Esophagus squamous epithelium (tissue), 5 donors: ENCODE measurements around the gene EHD3. TPM values are rescaled to one million over a fixed set of nuclear protein-coding genes. Genes with fewer than 3 reads are reported as not detected.

ENCODE experiments used
- DNase-seq: peaks from one replicate; lab custom pipeline; 2025; lab: John Stamatoyannopoulos, UW
- H3K27ac ChIP-seq, 4 donors: fragments of 200-600 bp; sonication (generic); one replicate each; pipeline ENCODE4 v1.5.1; 2016 to 2019; ENCODE audit warnings: mild to moderate bottlenecking in 1 of 4
- H3K27me3 ChIP-seq, 4 donors: fragments of 200-600 bp; sonication (generic); 1 replicate in 3 of 4; 2 replicates in 1 of 4; pipeline versions ENCODE4 v1.5.1 to v1.6.0; 2017 to 2021; ENCODE audit warnings: antibody characterized with exemption in 1 of 4
- H3K36me3 ChIP-seq, 3 donors: fragments of 200-600 bp; sonication (generic); one replicate each; pipeline ENCODE4 v1.5.1; 2016 to 2019
- H3K4me1 ChIP-seq, 3 donors: fragments of 200-600 bp; sonication (generic); one replicate each; pipeline ENCODE4 v1.5.1; 2017 to 2019
- H3K4me3 ChIP-seq, 4 donors: fragments of 200-600 bp; sonication (generic); 1 replicate in 3 of 4; 2 replicates in 1 of 4; pipeline ENCODE4 v1.5.1; 2016 to 2019; ENCODE audit warnings: mild to moderate bottlenecking in 2 of 4, moderate library complexity in 1 of 4
- H3K9me3 ChIP-seq, 3 donors: fragments of 200-600 bp; sonication (generic); one replicate each; pipeline ENCODE4 v1.5.1; 2016 to 2019
- POLR2A ChIP-seq, 4 donors: fragments of 450-650 bp; IDR thresholded peaks; one replicate each; pipeline ENCODE4 v1.6.1; 2017; ENCODE audit warnings: antibody characterized with exemption in 4 of 4, mild to moderate bottlenecking in 4 of 4, moderate library complexity in 3 of 4
- WGBS, 2 donors: methylation state at CpG; one replicate each; pipeline ENCODE4 v1.1.5; 2018; 5-methylcytosine and 5-hydroxymethylcytosine counted together
- intact Hi-C: fragments of 100-400 bp; cut with DNase I; formaldehyde crosslinking; loops from one replicate; pipeline ENCODE4 v1.15.0; 2022
- total RNA-seq, 4 donors: library from RNA; depleted of rRNA; stranded (reverse); fragments of >200 nt; gene quantifications; one replicate each; pipeline ENCODE4 v1.1.0, GENCODE V29; 2016
- TF ChIP-seq, protein P1 (sequence below), 6 experiments: fragments of 450-650 bp in 4 of 6; fragments of 200-600 bp in 2 of 6; sonication (generic) in 2 of 6; IDR thresholded peaks; one replicate each; pipeline ENCODE4 v1.5.1; 2016 to 2019; ENCODE audit warnings: antibody characterized with exemption in 6 of 6, mild to moderate bottlenecking in 4 of 6, moderate library complexity in 4 of 6
- donor health status: DM: yes; HTN: yes; CAD: no.

Gene EHD3
- total RNA-seq, 4 donors from 2014 or later, result 22.6 to 54.5 (median 38.1) TPM

DNA sequence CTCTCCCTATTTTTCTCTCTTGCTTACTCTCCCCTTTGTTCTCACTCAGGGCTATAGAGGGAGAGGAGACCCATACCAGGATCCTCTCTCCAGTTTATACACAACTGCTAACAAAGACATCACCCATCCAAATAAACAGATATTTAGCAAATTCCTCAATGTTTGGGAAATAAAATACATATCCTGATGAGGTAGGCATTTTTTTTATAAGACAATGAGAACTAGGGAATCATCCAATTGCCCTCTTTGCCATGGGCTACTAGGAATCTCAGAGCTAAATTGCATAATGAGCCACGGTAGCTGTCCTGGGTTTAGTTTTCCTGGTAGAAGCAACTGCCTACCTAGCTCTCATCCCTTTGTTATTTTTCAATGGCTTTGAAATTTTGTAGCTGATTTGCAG, 43.8 kb upstream of the EHD3 start:
- no peak for DNase-seq
- TF ChIP-seq, protein P1, sequence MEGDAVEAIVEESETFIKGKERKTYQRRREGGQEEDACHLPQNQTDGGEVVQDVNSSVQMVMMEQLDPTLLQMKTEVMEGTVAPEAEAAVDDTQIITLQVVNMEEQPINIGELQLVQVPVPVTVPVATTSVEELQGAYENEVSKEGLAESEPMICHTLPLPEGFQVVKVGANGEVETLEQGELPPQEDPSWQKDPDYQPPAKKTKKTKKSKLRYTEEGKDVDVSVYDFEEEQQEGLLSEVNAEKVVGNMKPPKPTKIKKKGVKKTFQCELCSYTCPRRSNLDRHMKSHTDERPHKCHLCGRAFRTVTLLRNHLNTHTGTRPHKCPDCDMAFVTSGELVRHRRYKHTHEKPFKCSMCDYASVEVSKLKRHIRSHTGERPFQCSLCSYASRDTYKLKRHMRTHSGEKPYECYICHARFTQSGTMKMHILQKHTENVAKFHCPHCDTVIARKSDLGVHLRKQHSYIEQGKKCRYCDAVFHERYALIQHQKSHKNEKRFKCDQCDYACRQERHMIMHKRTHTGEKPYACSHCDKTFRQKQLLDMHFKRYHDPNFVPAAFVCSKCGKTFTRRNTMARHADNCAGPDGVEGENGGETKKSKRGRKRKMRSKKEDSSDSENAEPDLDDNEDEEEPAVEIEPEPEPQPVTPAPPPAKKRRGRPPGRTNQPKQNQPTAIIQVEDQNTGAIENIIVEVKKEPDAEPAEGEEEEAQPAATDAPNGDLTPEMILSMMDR (IDR thresholded peaks at IDR 0.05), result no peak
- Histone ChIP-seq H3K9me3 (no peaks in the 10 kb centered on the region), H3K4me1 (no peaks in the 10 kb centered on the region), H3K36me3 (peaks cover 0 to 75% (median 0%) of the 10 kb centered on the region in 3 donors), H3K27me3 (peaks cover 0 to 19% (median 0%) of the 10 kb centered on the region in 4 donors), H3K4me3 (no peak overlapping the region), H3K27ac (no peak overlapping the region)
- WGBS, 2 donors, result 85 to 94% methylated on average over 1 of the region's 1 CpG
- intact Hi-C loops, result no loop called here

DNA sequence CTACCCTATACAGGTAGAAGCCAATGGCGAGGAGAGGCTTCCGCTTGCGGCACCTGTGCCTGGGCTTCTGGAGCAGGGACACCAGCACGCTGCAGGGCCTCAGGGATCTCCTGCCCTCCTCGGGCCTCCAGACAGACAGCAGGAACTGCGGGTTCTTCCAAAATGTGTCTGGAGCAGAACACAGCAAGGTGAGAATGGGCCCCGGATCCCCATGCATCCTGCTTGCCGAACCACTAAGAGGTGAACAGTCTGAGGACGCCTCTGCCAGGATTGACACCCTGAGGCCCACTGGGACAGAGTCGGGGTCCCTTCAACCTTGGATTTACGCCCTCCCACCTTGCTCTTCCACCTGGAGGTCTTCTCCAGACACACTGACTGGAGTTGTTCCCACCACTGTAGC, 42.0 kb upstream of the EHD3 start:
- Histone ChIP-seq H3K27me3 (peaks cover 0 to 19% (median 0%) of the 10 kb centered on the region in 4 donors), H3K4me3 (no peak overlapping the region), H3K4me1 (peaks cover 0 to 7% (median 0%) of the 10 kb centered on the region in 3 donors), H3K36me3 (peaks cover 0 to 87% (median 0%) of the 10 kb centered on the region in 3 donors), H3K9me3 (no peaks in the 10 kb centered on the region), H3K27ac (no peak overlapping the region)
- 88 to 95% methylated on average over 8 to 10 of the region's 11 CpGs for WGBS, 2 donors
- no peak for DNase-seq
- intact Hi-C loops, result no loop called here
- no peak for TF ChIP-seq POLR2A (IDR thresholded peaks at IDR 0.05)
- TF ChIP-seq, protein P1 (IDR thresholded peaks at IDR 0.05), result no peak

DNA sequence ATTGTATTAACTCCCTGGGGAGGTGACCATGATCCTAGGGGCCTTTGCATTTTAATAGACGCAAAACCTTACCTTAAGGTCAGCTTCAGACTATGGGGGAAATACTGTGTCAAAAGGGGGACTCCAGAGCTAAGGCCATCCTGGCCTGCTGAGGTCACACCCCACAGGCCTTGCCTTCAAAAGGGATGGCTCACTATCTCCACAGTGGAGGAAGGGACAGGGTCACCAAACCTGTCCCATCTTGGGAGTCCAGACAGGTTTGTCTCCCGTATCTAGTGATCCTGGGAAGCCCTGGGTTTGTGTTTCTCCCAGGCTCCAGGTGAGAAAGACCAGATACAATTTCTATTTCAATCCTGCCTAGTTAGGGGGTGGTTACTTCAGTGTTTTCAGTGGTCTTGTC, 41.6 kb upstream of the EHD3 start:
- Histone ChIP-seq H3K27ac (no peak overlapping the region), H3K36me3 (peaks cover 0 to 87% (median 0%) of the 10 kb centered on the region in 3 donors), H3K27me3 (peaks cover 0 to 19% (median 0%) of the 10 kb centered on the region in 4 donors), H3K9me3 (no peaks in the 10 kb centered on the region), H3K4me1 (peaks cover 0 to 12% (median 4%) of the 10 kb centered on the region in 3 donors), H3K4me3 (no peak overlapping the region)
- no peak for TF ChIP-seq POLR2A (IDR thresholded peaks at IDR 0.05)
- TF ChIP-seq, protein P1 (IDR thresholded peaks at IDR 0.05), result no peak
- DNase-seq, result no peak
- 80 to 100% methylated on average over 1 to 2 of the region's 2 CpGs for WGBS, 2 donors
- intact Hi-C loops, result no loop called here

DNA sequence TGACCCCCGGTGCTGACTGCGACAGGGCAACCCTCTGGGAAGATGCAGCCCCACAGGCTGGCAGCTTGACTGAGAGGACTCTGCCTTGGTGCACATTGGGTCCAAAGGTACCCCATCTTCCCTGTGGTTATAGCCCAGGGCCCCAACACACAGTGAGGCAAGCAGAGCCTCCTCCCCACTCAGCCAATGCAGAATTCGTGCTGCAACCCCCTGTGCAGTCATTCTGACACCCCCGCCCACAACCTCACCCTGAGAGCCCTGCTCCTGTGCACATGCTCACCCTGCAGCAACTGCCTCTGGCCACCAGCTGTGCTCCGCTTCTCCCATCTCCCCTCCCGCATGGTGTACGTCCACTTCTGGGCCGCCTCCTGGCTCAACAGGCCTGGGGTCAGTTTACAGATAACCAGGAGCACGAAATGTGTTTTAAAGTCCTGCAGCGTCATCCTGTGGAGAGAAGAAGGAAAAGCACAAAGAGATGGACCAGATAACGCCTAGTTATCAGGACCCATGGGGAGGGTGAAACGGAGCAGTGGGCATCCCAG, 41.0 kb upstream of the EHD3 start:
- WGBS, 2 donors, result 96 to 100% methylated on average over 5 to 7 of the region's 12 CpGs
- TF ChIP-seq POLR2A (IDR thresholded peaks at IDR 0.05), result no peak
- TF ChIP-seq, protein P1 (IDR thresholded peaks at IDR 0.05), result no peak
- Histone ChIP-seq H3K27ac (no peak overlapping the region), H3K36me3 (peaks cover 0 to 82% (median 0%) of the 10 kb centered on the region in 3 donors), H3K4me1 (peaks cover 0 to 16% (median 4%) of the 10 kb centered on the region in 3 donors), H3K27me3 (peaks cover 0 to 19% (median 0%) of the 10 kb centered on the region in 4 donors), H3K4me3 (no peak overlapping the region), H3K9me3 (no peaks in the 10 kb centered on the region)
- intact Hi-C loops, result no loop called here
- no peak for DNase-seq

DNA sequence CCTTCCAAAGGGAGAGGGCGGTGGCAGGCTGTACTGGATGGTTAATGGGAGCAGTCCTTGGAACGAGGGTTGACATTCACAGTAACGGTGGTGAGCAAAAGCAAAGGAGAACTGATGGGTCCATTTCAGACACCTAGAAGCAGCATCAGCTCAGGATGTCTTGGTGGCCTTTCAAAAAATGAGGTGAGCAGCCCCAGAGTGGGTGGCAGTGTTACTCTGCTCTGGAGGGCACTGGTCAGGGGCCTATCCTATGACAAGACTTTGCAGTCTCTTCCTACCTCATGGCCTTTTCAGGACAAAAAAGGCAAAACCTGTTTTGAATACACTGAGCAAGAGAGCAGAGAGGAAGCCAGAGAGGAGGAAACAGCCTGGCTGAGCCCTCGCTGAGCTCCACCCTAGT, 40.1 kb upstream of the EHD3 start:
- no peak overlapping the region for H3K4me3 ChIP-seq
- peaks cover 0 to 16% (median 4%) of the 10 kb centered on the region in 3 donors for H3K4me1 ChIP-seq
- TF ChIP-seq, protein P1 (IDR thresholded peaks at IDR 0.05), result no peak
- no peak for TF ChIP-seq POLR2A (IDR thresholded peaks at IDR 0.05)
- 79 to 90% methylated on average over 4 of the region's 4 CpGs for WGBS, 2 donors
- DNase-seq, result no peak
- no peak overlapping the region for H3K27ac ChIP-seq
- H3K9me3 ChIP-seq, result no peaks in the 10 kb centered on the region
- intact Hi-C loops, result no loop called here
- peaks cover 0 to 75% (median 0%) of the 10 kb centered on the region in 3 donors for H3K36me3 ChIP-seq
- H3K27me3 ChIP-seq, result peaks cover 0 to 19% (median 0%) of the 10 kb centered on the region in 4 donors
